SK-N-MC (cell line): ENCODE results near the gene RUVBL1.

ENCODE experiments used
- DNase-seq: peaks from one replicate; pipeline ENCODE4 v3.0.0-alpha.2; 2011; ENCODE audit warnings: low read depth, low spot score
- H3K27ac ChIP-seq: fragments of 200-600 bp; sonication (generic); 2 replicates; pipeline ENCODE4 v1.5.1; 2016; ENCODE audit warnings: mixed run types
- H3K36me3 ChIP-seq: fragments of 200-600 bp; sonication (generic); 2 replicates; pipeline ENCODE4 v1.6.1; 2017; ENCODE audit warnings: antibody characterized with exemption, low read length, mixed read lengths; ENCODE audit not compliant: insufficient read depth
- H3K4me3 ChIP-seq: fragments of 200-600 bp; sonication (generic); 2 replicates; pipeline ENCODE4 v1.5.1; 2016
- H3K9ac ChIP-seq: fragments of 200-600 bp; sonication (generic); 2 replicates; pipeline ENCODE4 v1.8.0; 2017; ENCODE audit warnings: mixed run types, mixed read lengths; ENCODE audit not compliant: insufficient read length
- H3K9me3 ChIP-seq: fragments of 200-600 bp; sonication (generic); 2 replicates; pipeline ENCODE4 v1.6.1; 2017; ENCODE audit warnings: low read depth, mild to moderate bottlenecking, antibody characterized with exemption, low read length, moderate library complexity, mixed read lengths
- EZH2 ChIP-seq: fragments of 200-600 bp; sonication (generic); IDR thresholded peaks from one replicate; pipeline ENCODE4 v1.6.1; 2017; ENCODE audit warnings: antibody characterized with exemption
- FOXP2 ChIP-seq: optimal IDR thresholded peaks from 2 replicates; pipeline ENCODE3; 2011; ENCODE audit warnings: mild to moderate bottlenecking, moderate library complexity; ENCODE audit not compliant: insufficient read depth; ENCODE audit errors: extremely low read length, control extremely low read depth
- POLR2AphosphoS5 ChIP-seq: IDR thresholded peaks from 2 replicates; pipeline ENCODE4 v1.6.1; 2012; ENCODE audit warnings: mild to moderate bottlenecking, low read depth, low read length, borderline replicate concordance

Gene RUVBL1

GRCh38 chr3:128075522-128076482 is 47.8 kb downstream of the RUVBL1 start:
- H3K27ac ChIP-seq = no peak overlapping the region; the same call in 1 of the 2 replicates
- H3K9ac ChIP-seq = peak overlapping the region; percentile 18
- peaks cover 66% of the 10 kb centered on the region for H3K36me3 ChIP-seq
- TF ChIP-seq POLR2AphosphoS5 (peak; percentile 60), EZH2 (no peak), FOXP2 (peak; percentile 96)
- peak overlapping the region; percentile 75 for H3K4me3 ChIP-seq
- H3K9me3 ChIP-seq = no peaks in the 10 kb centered on the region
- peak; percentile 50 for DNase-seq

- peak overlapping the region; percentile 18 for H3K9ac ChIP-seq
- TF ChIP-seq FOXP2 (no peak), EZH2 (no peak), POLR2AphosphoS5 (no peak)
- no peak for DNase-seq
Measured at GRCh38 chr3:128074851-128075521, 48.6 kb downstream of the RUVBL1 start.

GRCh38 chr3:128073807-128074206 is 49.8 kb downstream of the RUVBL1 start:
- DNase-seq = no peak
- TF ChIP-seq EZH2 (no peak), FOXP2 (no peak), POLR2AphosphoS5 (no peak)
- Histone ChIP-seq H3K4me3 (no peak overlapping the region), H3K36me3 (peaks cover 66% of the 10 kb centered on the region), H3K27ac (no peak overlapping the region), H3K9me3 (no peaks in the 10 kb centered on the region), H3K9ac (no peak overlapping the region)

More at GRCh38 chr3:128074851-128075521, 48.6 kb downstream of the RUVBL1 start:
- Histone ChIP-seq H3K9me3 (no peaks in the 10 kb centered on the region), H3K27ac (no peak overlapping the region; the same call in 1 of the 2 replicates), H3K4me3 (peak overlapping the region; percentile 75), H3K36me3 (peaks cover 66% of the 10 kb centered on the region)

GRCh38 chr3:128073185-128073725 is 50.4 kb downstream of the RUVBL1 start:
- H3K9ac ChIP-seq = no peak overlapping the region
- peaks cover 68% of the 10 kb centered on the region for H3K36me3 ChIP-seq
- no peaks in the 10 kb centered on the region for H3K9me3 ChIP-seq
- H3K4me3 ChIP-seq = no peak overlapping the region
- TF ChIP-seq POLR2AphosphoS5 (no peak), FOXP2 (no peak), EZH2 (no peak)
- DNase-seq = no peak
- H3K27ac ChIP-seq = no peak overlapping the region

GRCh38 chr3:128072454-128073184 is 51.0 kb downstream of the RUVBL1 start:
- no peak for DNase-seq
- H3K27ac ChIP-seq = no peak overlapping the region
- H3K36me3 ChIP-seq = peaks cover 72% of the 10 kb centered on the region
- no peak overlapping the region for H3K4me3 ChIP-seq
- no peak; the same call in 1 of the 2 replicates for TF ChIP-seq POLR2AphosphoS5
- TF ChIP-seq EZH2 = no peak
- no peak for TF ChIP-seq FOXP2
- H3K9me3 ChIP-seq = no peaks in the 10 kb centered on the region
- no peak overlapping the region for H3K9ac ChIP-seq

- no peak for DNase-seq
- Histone ChIP-seq H3K9me3 (no peaks in the 10 kb centered on the region), H3K27ac (no peak overlapping the region), H3K9ac (no peak overlapping the region), H3K4me3 (no peak overlapping the region), H3K36me3 (peaks cover 78% of the 10 kb centered on the region)
- TF ChIP-seq EZH2 (no peak), POLR2AphosphoS5 (no peak), FOXP2 (no peak)
Measured at GRCh38 chr3:128071771-128072453, 51.7 kb downstream of the RUVBL1 start.

- no peak overlapping the region for H3K9ac ChIP-seq
- H3K36me3 ChIP-seq = peaks cover 87% of the 10 kb centered on the region
- TF ChIP-seq POLR2AphosphoS5 (no peak; the same call in 1 of the 2 replicates), FOXP2 (no peak), EZH2 (no peak)
- H3K9me3 ChIP-seq = no peaks in the 10 kb centered on the region
- H3K4me3 ChIP-seq = no peak overlapping the region
- no peak overlapping the region for H3K27ac ChIP-seq
- DNase-seq = no peak
Measured at GRCh38 chr3:128070898-128071591, 52.6 kb downstream of the RUVBL1 start.
